B cell (primary cell): ENCODE results near the gene MAP1S. TPM values are rescaled to one million over a fixed set of nuclear protein-coding genes. Genes with fewer than 3 reads are reported as not detected.

Source experiments
- ATAC-seq: fragments of 200-7000 bp; cut with Tn5 transposase; one replicate; pipeline ENCODE4 v1.10.0; 2021; ENCODE audit warnings: low read depth, mild to moderate bottlenecking, moderate number of reproducible peaks, moderate library complexity
- CTCF ChIA-PET: fragments of 350-600 bp; sonication (Branson Sonifier 250); formaldehyde crosslinking; loops from one replicate; lab custom pipeline; 2021; ENCODE audit warnings: antibody characterized with exemption, inconsistent platforms; lab: Charles Lee
- POLR2A ChIA-PET: fragments of 350-600 bp; sonication (Branson Sonifier 250); formaldehyde crosslinking; loops from one replicate; lab custom pipeline; 2021; ENCODE audit warnings: antibody characterized with exemption; lab: Charles Lee
- DNase-seq: peaks from one replicate; pipeline ENCODE4 v3.0.0; 2013
- H2AFZ ChIP-seq: 2 replicates; pipeline ENCODE4 v1.6.1; 2012; ENCODE audit warnings: mild to moderate bottlenecking, low read depth, low read length; ENCODE audit not compliant: insufficient read depth, poor library complexity, severe bottlenecking
- H3K27ac ChIP-seq, 2 donors: 1 replicate in 1 of 2; 2 replicates in 1 of 2; pipeline ENCODE4 v1.5.1; 2012 to 2013; ENCODE audit warnings: low read length in 2 of 2, mild to moderate bottlenecking in 2 of 2, moderate library complexity in 1 of 2
- H3K27me3 ChIP-seq, 4 experiments: fragments of 200-600 bp in 1 of 4; sonication (generic) in 1 of 4; replicated peaks in 1 of 4; 1 replicate in 2 of 4; 2 replicates in 2 of 4; pipeline versions ENCODE4 v1.6.1 to v1.7.0; 2013 to 2016; ENCODE audit warnings: low read length in 3 of 4, mild to moderate bottlenecking in 2 of 4, mixed read lengths in 1 of 4, moderate library complexity in 1 of 4; ENCODE audit not compliant: insufficient read depth in 4 of 4, control insufficient read depth in 3 of 4; ENCODE audit errors: control extremely low read depth in 1 of 4
- H3K36me3 ChIP-seq, 2 experiments: replicated peaks in 1 of 2; 1 replicate in 1 of 2; 2 replicates in 1 of 2; pipeline versions ENCODE4 v1.6.1 to v1.7.1; 2013; ENCODE audit warnings: low read length in 1 of 2; ENCODE audit not compliant: insufficient read depth in 2 of 2, control insufficient read depth in 1 of 2; ENCODE audit errors: control extremely low read depth in 1 of 2, extremely low read depth in 1 of 2
- H3K4me1 ChIP-seq, 2 donors: fragments of 200-600 bp in 1 of 2; sonication (generic) in 1 of 2; 1 replicate in 1 of 2; 2 replicates in 1 of 2; pipeline versions ENCODE4 v1.5.1 to v1.6.1; 2013 to 2017; ENCODE audit warnings: low read length in 2 of 2; ENCODE audit not compliant: control insufficient read depth in 2 of 2, insufficient read depth in 2 of 2
- H3K4me2 ChIP-seq: replicated peaks from 2 replicates; pipeline ENCODE3; 2012; ENCODE audit warnings: mild to moderate bottlenecking, low read depth, low read length; ENCODE audit not compliant: poor library complexity, severe bottlenecking
- H3K4me3 ChIP-seq, 5 experiments: fragments of 200-600 bp in 1 of 5; sonication (generic) in 1 of 5; 1 replicate in 3 of 5; 2 replicates in 2 of 5; pipeline versions ENCODE4 v1.5.1 to v1.7.0; 2011 to 2016; ENCODE audit warnings: low read length in 4 of 5, mild to moderate bottlenecking in 4 of 5, low read depth in 2 of 5, control low read depth in 1 of 5, moderate library complexity in 1 of 5; ENCODE audit not compliant: insufficient read depth in 1 of 5; ENCODE audit errors: control extremely low read depth in 1 of 5, extremely low read depth in 1 of 5
- H3K79me2 ChIP-seq: fragments of 200-600 bp; sonication (generic); one replicate; pipeline ENCODE4 v1.6.0; 2016; ENCODE audit warnings: low read length; ENCODE audit not compliant: control insufficient read depth, insufficient read depth
- H3K9ac ChIP-seq: fragments of 200-600 bp; sonication (generic); 2 replicates; pipeline ENCODE4 v1.6.1; 2017; ENCODE audit warnings: mild to moderate bottlenecking, low read length, moderate library complexity
- H3K9me3 ChIP-seq, 3 donors: one replicate each; pipeline versions ENCODE4 v1.6.1 to v1.7.1; 2013; ENCODE audit warnings: low read length in 2 of 3; ENCODE audit not compliant: control insufficient read depth in 2 of 3, insufficient read depth in 1 of 3; ENCODE audit errors: control extremely low read depth in 1 of 3
- H4K20me1 ChIP-seq: 2 replicates; pipeline ENCODE4 v1.6.0; 2012; ENCODE audit warnings: mild to moderate bottlenecking, low read length; ENCODE audit not compliant: insufficient read depth, control insufficient read depth, poor library complexity, severe bottlenecking
- H3K27ac Mint-ChIP-seq: one replicate; pipeline ENCODE4 v1.8.0; 2021; ENCODE audit warnings: mixed read lengths
- H3K27me3 Mint-ChIP-seq: one replicate; pipeline ENCODE4 v1.8.0; 2021; ENCODE audit warnings: mixed read lengths
- H3K4me1 Mint-ChIP-seq: one replicate; pipeline ENCODE4 v1.8.0; 2021; ENCODE audit warnings: mixed read lengths
- H3K4me3 Mint-ChIP-seq: one replicate; pipeline ENCODE4 v1.8.0; 2021; ENCODE audit warnings: mixed read lengths
- H3K9me3 Mint-ChIP-seq: one replicate; pipeline ENCODE4 v1.8.0; 2022; ENCODE audit warnings: mixed read lengths; ENCODE audit not compliant: insufficient read depth
- CTCF ChIP-seq: fragments of 200-600 bp; IDR thresholded peaks from one replicate; pipeline ENCODE4 v1.8.0; 2022; ENCODE audit warnings: antibody characterized with exemption, mild to moderate bottlenecking
- EZH2 ChIP-seq: IDR thresholded peaks from 2 replicates; pipeline ENCODE4 v1.6.1; 2012; ENCODE audit warnings: borderline replicate concordance, low read depth, mild to moderate bottlenecking, moderate library complexity, low read length; ENCODE audit not compliant: insufficient read depth, poor library complexity, severe bottlenecking
- WGBS: methylation state at CpG from one replicate; pipeline ENCODE4 v1.1.5; 2013; ENCODE audit warnings: missing lambda C conversion rate; ENCODE audit not compliant: insufficient coverage; 5-methylcytosine and 5-hydroxymethylcytosine counted together
- intact Hi-C: fragments of 100-400 bp; cut with micrococcal nuclease; formaldehyde crosslinking; loops from one replicate; pipeline ENCODE4 v1.10.0; 2022
- polyA plus RNA-seq: library from polyadenylated mRNA; depleted of rRNA; stranded (reverse); fragments of >200 nt; gene quantifications from 2 replicates; pipeline ENCODE4 v1.2.3, GENCODE V29; 2012
- total RNA-seq, 2 donors: library from RNA; stranded (reverse); fragments of 120-200 nt in 1 of 2; gene quantifications; 1 replicate in 1 of 2; 2 replicates in 1 of 2; pipeline versions ENCODE4 v1.2.3 to v1.2.4, GENCODE V29; 2013 to 2022

The MAP1S gene
- total and polyA plus RNA-seq, 2 donors (not counting 1 experiment from before 2014, with no cell fraction given) = 38.2 to 83.0 TPM

- Histone ChIP-seq H2AFZ (no peak overlapping the region), H4K20me1 (peaks cover 63% of the 10 kb centered on the region), H3K4me3 (no peak overlapping the region), H3K27ac (no peak overlapping the region), H3K9me3 (no peaks in the 10 kb centered on the region), H3K4me1 (peaks cover 0 to 2% of the 10 kb centered on the region in 2 donors), H3K36me3 (peaks cover 11 to 63% of the 10 kb centered on the region in 2 experiments), H3K79me2 (peaks cover 73% of the 10 kb centered on the region), H3K9ac (no peak overlapping the region), H3K27me3 (no peaks in the 10 kb centered on the region), H3K4me2 (no peak overlapping the region)
- intact Hi-C loops = no loop called here
- TF ChIP-seq EZH2 = no peak
- TF ChIP-seq CTCF = no peak
- ATAC-seq (no peak), DNase-seq (no peak)
- POLR2A ChIA-PET = no interaction called here
- Mint-ChIP-seq H3K4me3 (no peak overlapping the region), H3K9me3 (no peaks in the 10 kb centered on the region), H3K27me3 (no peaks in the 10 kb centered on the region), H3K4me1 (peaks cover 18% of the 10 kb centered on the region), H3K27ac (no peak overlapping the region)
- CTCF ChIA-PET = interaction anchor here (1.3 to 5.2 kb wide), 4 partner anchors 23 to 40 kb away, joined by 4 to 31 read pairs (median 11); no protein-coding TSS in a partner anchor
- 99% methylated on average over 60 of the region's 62 CpGs for WGBS
Measured at GRCh38 chr19:17726964-17727773, 7.9 kb downstream of the MAP1S start.

DNA sequence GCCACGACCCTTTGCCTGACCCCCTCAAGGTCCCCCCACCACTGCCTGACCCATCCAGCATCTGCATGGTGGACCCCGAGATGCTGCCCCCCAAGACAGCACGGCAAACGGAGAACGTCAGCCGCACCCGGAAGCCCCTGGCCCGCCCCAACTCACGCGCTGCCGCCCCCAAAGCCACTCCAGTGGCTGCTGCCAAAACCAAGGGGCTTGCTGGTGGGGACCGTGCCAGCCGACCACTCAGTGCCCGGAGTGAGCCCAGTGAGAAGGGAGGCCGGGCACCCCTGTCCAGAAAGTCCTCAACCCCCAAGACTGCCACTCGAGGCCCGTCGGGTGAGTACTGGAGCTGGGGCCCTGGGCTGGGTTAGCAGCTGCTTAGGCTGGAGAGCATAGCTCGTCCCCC, 8.6 kb downstream of the MAP1S start:
- Mint-ChIP-seq H3K27ac (no peak overlapping the region), H3K4me1 (peaks cover 21% of the 10 kb centered on the region), H3K4me3 (no peak overlapping the region), H3K27me3 (no peaks in the 10 kb centered on the region), H3K9me3 (no peaks in the 10 kb centered on the region)
- no peak overlapping the region for H3K27ac ChIP-seq
- no peak overlapping the region for H3K4me3 ChIP-seq
- ChIA-PET CTCF (interaction anchor here (1.1 to 5.2 kb wide), 2 partner anchors 39 to 132 kb away, joined by 3 to 31 read pairs; partner anchors contain the start of gene RPL18A), POLR2A (no interaction called here)
- peaks cover 11 to 68% of the 10 kb centered on the region in 2 experiments for H3K36me3 ChIP-seq
- intact Hi-C loops = no loop called here
- H4K20me1 ChIP-seq = peaks cover 65% of the 10 kb centered on the region
- DNase-seq (no peak), ATAC-seq (no peak)
- H3K9me3 ChIP-seq = no peaks in the 10 kb centered on the region
- no peak overlapping the region for H3K9ac ChIP-seq
- no peaks in the 10 kb centered on the region for H3K4me1 ChIP-seq
- TF ChIP-seq EZH2 (no peak), CTCF (no peak)
- peaks cover 73% of the 10 kb centered on the region for H3K79me2 ChIP-seq
- WGBS = over 99% methylated on average over 18 of the region's 19 CpGs
- no peaks in the 10 kb centered on the region for H3K27me3 ChIP-seq
- H2AFZ ChIP-seq = no peak overlapping the region
- H3K4me2 ChIP-seq = no peak overlapping the region
